Measurements from ENCODE around the gene OR52W1.

Gene OR52W1

GRCh38 chr11:6234387-6235107 lies 35.5 kb downstream of the OR52W1 start, which contains the start of gene FHIP1B:
FHIP1B (minus strand) TSS chr11:6234636; CDS start chr11:6224516, 10,120 bp downstream.
- peak; percentile 97 for DNase-seq (ENCODE audit: low spot score)
- in situ Hi-C loops (cut with MboI; ENCODE audit: low pct_unique_long_range_greater_than_20kb, low sequenced_read_pairs, unreplicated experiment) = no loop called here
- no peak for TF ChIP-seq CTCF (IDR thresholded peaks at IDR 0.05; ENCODE audit: extremely low read depth, insufficient read depth, missing control alignments)

- no peak for DNase-seq (ENCODE audit: low spot score)
- TF ChIP-seq CTCF (IDR thresholded peaks at IDR 0.05; ENCODE audit: extremely low read depth, insufficient read depth, missing control alignments) = no peak
- in situ Hi-C loops (cut with MboI; ENCODE audit: low pct_unique_long_range_greater_than_20kb, low sequenced_read_pairs, unreplicated experiment) = no loop called here
Measured at GRCh38 chr11:6237266-6237665, 38.2 kb downstream of the OR52W1 start.

- no peak for TF ChIP-seq CTCF (IDR thresholded peaks at IDR 0.05; ENCODE audit: extremely low read depth, insufficient read depth, missing control alignments)
- no peak for DNase-seq (ENCODE audit: low spot score)
- in situ Hi-C loops (cut with MboI; ENCODE audit: low pct_unique_long_range_greater_than_20kb, low sequenced_read_pairs, unreplicated experiment) = no loop called here
Measured at GRCh38 chr11:6237761-6238302, 38.8 kb downstream of the OR52W1 start.

- TF ChIP-seq CTCF (IDR thresholded peaks at IDR 0.05; ENCODE audit: extremely low read depth, insufficient read depth, missing control alignments) = no peak
- DNase-seq (ENCODE audit: low spot score) = no peak
- in situ Hi-C loops (cut with MboI; ENCODE audit: low pct_unique_long_range_greater_than_20kb, low sequenced_read_pairs, unreplicated experiment) = no loop called here
Measured at GRCh38 chr11:6238902-6239301, 39.9 kb downstream of the OR52W1 start, which contains the start of gene CNGA4. CNGA4 (plus strand) TSS chr11:6239089; CDS start chr11:6239207, 118 bp downstream.

- no peak for DNase-seq (ENCODE audit: low spot score)
- no peak for TF ChIP-seq CTCF (IDR thresholded peaks at IDR 0.05; ENCODE audit: extremely low read depth, insufficient read depth, missing control alignments)
- in situ Hi-C loops (cut with MboI; ENCODE audit: low pct_unique_long_range_greater_than_20kb, low sequenced_read_pairs, unreplicated experiment) = no loop called here
Measured at GRCh38 chr11:6240139-6240538, 41.1 kb downstream of the OR52W1 start.

GRCh38 chr11:6240781-6241180 lies 41.8 kb downstream of the OR52W1 start:
- no peak for DNase-seq (ENCODE audit: low spot score)
- in situ Hi-C loops (cut with MboI; ENCODE audit: low pct_unique_long_range_greater_than_20kb, low sequenced_read_pairs, unreplicated experiment) = no loop called here
- TF ChIP-seq CTCF (IDR thresholded peaks at IDR 0.05; ENCODE audit: extremely low read depth, insufficient read depth, missing control alignments) = no peak
